ENCODE results near the gene AGAP9.

GRCh38 chr10:47451998-47452494 lies 71.4 kb downstream of the AGAP9 start:
- TF ChIP-seq CTCF (IDR thresholded peaks at IDR 0.05) (no peak), REST (IDR thresholded peaks at IDR 0.05; ENCODE audit: insufficient read depth in 1 of 2, low read depth in 2 of 2, low read length in 1 of 2) (no peak), POLR2AphosphoS5 (IDR thresholded peaks at IDR 0.05; ENCODE audit: low read depth, low read length) (no peak)
